Measurements from ENCODE around the gene TIMP2. TPM values are rescaled to one million over a fixed set of nuclear protein-coding genes. Genes with fewer than 3 reads are reported as not detected.

TIMP2 gene
- total RNA-seq, 1 experiment from 2014 or later: 114 TPM

DNA sequence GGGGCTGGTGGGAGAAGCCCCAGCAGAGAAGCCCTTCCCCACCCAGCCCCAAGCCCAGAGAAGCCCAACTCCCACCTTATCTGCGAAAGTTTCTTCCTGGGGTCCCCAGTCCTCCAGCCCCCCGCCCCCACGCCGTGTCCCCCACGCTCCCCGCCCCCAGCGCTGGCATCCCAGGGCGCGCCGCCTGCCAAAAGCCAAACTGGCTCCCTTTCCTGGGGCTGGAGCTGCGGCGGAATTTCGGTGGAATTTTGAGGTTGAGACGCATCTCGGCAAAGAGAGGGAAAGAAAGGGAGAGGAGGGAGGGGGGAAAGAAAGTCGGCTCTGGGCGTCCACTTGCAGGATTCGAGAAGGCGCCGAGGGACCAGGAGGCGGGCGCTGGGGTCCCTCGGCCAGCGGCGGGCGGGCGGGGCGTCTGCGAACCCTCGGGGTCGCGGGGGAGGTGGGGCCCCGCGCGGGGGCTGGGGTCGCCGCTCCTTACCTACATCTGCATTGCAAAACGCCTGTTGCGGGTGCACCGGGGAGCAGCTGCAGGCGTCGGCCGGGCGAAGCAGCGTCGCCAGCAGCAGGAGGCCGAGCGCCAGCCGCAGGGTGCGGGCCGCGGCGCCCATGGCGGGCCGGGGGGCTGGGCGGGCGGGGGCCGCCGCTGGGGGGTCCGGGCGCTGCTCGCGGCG lies 571 bp downstream of the TIMP2 start:
- intact Hi-C loops (cut with micrococcal nuclease; ENCODE audit: unreplicated experiment): loop anchor here (5.0 kb wide), 1 partner anchor 33 kb away; no protein-coding TSS in a partner anchor
- no peak for TF ChIP-seq EZH2 (IDR thresholded peaks at IDR 0.05; ENCODE audit: low read depth)
- TF ChIP-seq, protein P1, sequence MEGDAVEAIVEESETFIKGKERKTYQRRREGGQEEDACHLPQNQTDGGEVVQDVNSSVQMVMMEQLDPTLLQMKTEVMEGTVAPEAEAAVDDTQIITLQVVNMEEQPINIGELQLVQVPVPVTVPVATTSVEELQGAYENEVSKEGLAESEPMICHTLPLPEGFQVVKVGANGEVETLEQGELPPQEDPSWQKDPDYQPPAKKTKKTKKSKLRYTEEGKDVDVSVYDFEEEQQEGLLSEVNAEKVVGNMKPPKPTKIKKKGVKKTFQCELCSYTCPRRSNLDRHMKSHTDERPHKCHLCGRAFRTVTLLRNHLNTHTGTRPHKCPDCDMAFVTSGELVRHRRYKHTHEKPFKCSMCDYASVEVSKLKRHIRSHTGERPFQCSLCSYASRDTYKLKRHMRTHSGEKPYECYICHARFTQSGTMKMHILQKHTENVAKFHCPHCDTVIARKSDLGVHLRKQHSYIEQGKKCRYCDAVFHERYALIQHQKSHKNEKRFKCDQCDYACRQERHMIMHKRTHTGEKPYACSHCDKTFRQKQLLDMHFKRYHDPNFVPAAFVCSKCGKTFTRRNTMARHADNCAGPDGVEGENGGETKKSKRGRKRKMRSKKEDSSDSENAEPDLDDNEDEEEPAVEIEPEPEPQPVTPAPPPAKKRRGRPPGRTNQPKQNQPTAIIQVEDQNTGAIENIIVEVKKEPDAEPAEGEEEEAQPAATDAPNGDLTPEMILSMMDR (conservative IDR thresholded peaks at IDR 0.05): no peak
- Histone ChIP-seq H3K9me2 (ENCODE audit: insufficient read depth) (no peaks in the 10 kb centered on the region), H3K27ac (no peak overlapping the region), H2AFZ (0 out of 2 replicates have a peak overlapping the region, but pooled peaks have one; percentile 55), H3K79me2 (ENCODE audit: low read depth) (peaks cover 33% of the 10 kb centered on the region), H4K20me1 (ENCODE audit: insufficient read depth) (no peaks in the 10 kb centered on the region), H3K4me2 (peak overlapping the region; percentile 91), H3K4me3 (peak overlapping the region; percentile 73; the same call in 1 of the 2 replicates), H3K36me3 (ENCODE audit: low read depth) (no peaks in the 10 kb centered on the region), H3K27me3 (ENCODE audit: insufficient read depth, low read depth) (no peaks in the 10 kb centered on the region), H3F3A (ENCODE audit: insufficient read depth, low read depth) (no peaks in the 10 kb centered on the region), H3K9me3 (ENCODE audit: insufficient read depth, low read depth) (no peaks in the 10 kb centered on the region), H3K4me1 (replicated peaks; ENCODE audit: insufficient read depth) (no peaks in the 10 kb centered on the region)
- ChIA-PET CTCF (interaction anchor here (0.7 kb wide), 1 partner anchor 96 kb away, joined by 5 read pairs; no protein-coding TSS in a partner anchor), POLR2A (ENCODE audit: unreplicated experiment) (interaction anchor here (0.7 kb wide), 1 partner anchor 72 kb away, joined by 20 read pairs; no protein-coding TSS in a partner anchor)
- no TSS peak for BruUV-seq (replicated peaks)
- DNase-seq: peak in 1 of 2 experiments; percentile 27

DNA sequence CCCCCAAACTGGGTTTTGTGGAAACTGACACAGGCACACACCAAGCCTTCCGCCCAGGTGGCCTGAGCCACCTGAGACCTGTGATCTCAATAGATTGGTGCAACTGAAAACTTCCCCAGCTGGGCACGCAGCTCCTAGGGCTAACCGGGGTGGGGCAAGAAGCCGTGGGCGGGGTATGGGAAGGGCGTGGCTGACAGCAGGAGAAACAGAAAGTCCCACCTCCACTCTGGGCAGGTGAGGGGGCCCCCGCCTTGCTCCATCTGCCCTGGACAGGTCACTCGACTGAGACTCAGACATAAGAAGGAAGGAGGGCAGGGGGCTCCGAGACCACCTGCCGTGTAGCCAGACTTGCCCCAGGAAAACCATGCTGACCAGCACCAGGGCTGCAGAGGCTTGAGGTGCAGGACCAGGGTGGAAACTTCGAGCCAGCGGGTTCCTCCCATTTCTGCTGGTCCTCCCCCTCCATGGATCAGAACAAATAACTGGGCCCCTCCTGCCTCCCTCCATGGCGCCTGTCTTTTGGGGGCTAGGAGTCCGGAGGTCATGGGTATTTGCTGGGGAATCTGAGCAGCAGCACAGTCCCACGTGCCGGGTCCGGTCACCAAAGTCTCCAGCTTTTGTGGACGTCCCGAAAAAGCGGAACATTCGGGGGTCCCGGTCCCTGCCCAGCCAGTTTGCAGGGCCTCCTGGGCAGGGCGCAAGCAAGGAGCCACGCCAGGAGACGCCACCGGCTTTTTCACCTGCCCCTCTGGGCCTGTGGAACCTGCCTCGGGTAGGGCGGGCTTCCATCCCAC lies 1.3 kb downstream of the TIMP2 start:
- H3K27ac ChIP-seq: no peak overlapping the region
- CTCF ChIA-PET: interaction anchor here (0.7 kb wide), 1 partner anchor 96 kb away, joined by 5 read pairs; no protein-coding TSS in a partner anchor

More for the DNA sequence above, 1.3 kb downstream of the TIMP2 start:
- Histone ChIP-seq H4K20me1 (ENCODE audit: insufficient read depth) (no peaks in the 10 kb centered on the region), H3K27me3 (ENCODE audit: insufficient read depth, low read depth) (no peaks in the 10 kb centered on the region), H3K36me3 (ENCODE audit: low read depth) (no peaks in the 10 kb centered on the region), H2AFZ (0 out of 2 replicates have a peak overlapping the region, but pooled peaks have one; percentile 55), H3K4me2 (peak overlapping the region; percentile 91), H3K9me3 (ENCODE audit: insufficient read depth, low read depth) (no peaks in the 10 kb centered on the region), H3K79me2 (ENCODE audit: low read depth) (peaks cover 33% of the 10 kb centered on the region), H3K4me3 (peak overlapping the region; percentile 73), H3K9me2 (ENCODE audit: insufficient read depth) (no peaks in the 10 kb centered on the region), H3F3A (ENCODE audit: insufficient read depth, low read depth) (no peaks in the 10 kb centered on the region), H3K4me1 (replicated peaks; ENCODE audit: insufficient read depth) (no peaks in the 10 kb centered on the region)
- peak; percentile 77 to 88 for DNase-seq
- BruUV-seq (replicated peaks): TSS peak; percentile 45
- TF ChIP-seq EZH2 (IDR thresholded peaks at IDR 0.05; ENCODE audit: low read depth): no peak
- TF ChIP-seq, protein P1 (conservative IDR thresholded peaks at IDR 0.05): no peak
- intact Hi-C loops (cut with micrococcal nuclease; ENCODE audit: unreplicated experiment): loop anchor here (1.0 to 5.0 kb wide), 3 partner anchors 25 to 51 kb away; no protein-coding TSS in a partner anchor
- POLR2A ChIA-PET (ENCODE audit: unreplicated experiment): no interaction called here
